Loucy (cell line): ENCODE measurements around the gene L2HGDH.

Source experiments
- EZH2phosphoT487 ChIP-seq: fragments of 200-600 bp; IDR thresholded peaks from 2 replicates; pipeline ENCODE4 v1.6.1; 2018; ENCODE audit warnings: antibody characterized with exemption, mild to moderate bottlenecking, moderate library complexity, borderline replicate concordance
- TF ChIP-seq, protein P1 (sequence below): fragments of 200-600 bp; sonication (generic); conservative IDR thresholded peaks from 2 replicates; pipeline ENCODE4 v1.5.1; 2014; ENCODE audit warnings: mild to moderate bottlenecking, antibody characterized with exemption, low read length

DNA sequence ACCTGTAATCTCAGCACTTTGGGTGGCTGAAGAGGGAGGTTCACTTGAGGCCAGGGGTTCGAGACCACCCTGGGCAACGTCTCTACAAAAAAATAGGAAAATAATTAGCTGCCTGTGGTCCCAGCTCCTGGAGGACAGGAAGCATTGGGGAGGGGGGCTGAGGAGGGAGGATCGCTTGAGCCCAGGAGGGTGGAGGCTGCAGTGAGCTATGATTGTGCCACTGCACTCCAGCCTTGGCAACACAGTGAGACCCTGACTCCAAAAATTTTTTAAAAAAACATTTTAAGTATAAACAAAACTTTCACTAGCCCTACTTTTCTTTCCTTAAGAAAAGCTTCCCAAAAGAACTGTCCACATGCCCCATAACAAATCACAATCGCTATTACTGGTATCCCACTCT is 1.6 kb downstream of the L2HGDH start:
- TF ChIP-seq, protein P1, sequence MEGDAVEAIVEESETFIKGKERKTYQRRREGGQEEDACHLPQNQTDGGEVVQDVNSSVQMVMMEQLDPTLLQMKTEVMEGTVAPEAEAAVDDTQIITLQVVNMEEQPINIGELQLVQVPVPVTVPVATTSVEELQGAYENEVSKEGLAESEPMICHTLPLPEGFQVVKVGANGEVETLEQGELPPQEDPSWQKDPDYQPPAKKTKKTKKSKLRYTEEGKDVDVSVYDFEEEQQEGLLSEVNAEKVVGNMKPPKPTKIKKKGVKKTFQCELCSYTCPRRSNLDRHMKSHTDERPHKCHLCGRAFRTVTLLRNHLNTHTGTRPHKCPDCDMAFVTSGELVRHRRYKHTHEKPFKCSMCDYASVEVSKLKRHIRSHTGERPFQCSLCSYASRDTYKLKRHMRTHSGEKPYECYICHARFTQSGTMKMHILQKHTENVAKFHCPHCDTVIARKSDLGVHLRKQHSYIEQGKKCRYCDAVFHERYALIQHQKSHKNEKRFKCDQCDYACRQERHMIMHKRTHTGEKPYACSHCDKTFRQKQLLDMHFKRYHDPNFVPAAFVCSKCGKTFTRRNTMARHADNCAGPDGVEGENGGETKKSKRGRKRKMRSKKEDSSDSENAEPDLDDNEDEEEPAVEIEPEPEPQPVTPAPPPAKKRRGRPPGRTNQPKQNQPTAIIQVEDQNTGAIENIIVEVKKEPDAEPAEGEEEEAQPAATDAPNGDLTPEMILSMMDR, result no peak
- no peak for TF ChIP-seq EZH2phosphoT487
